Kidney (tissue), 14 donors: Measurements from ENCODE around the gene JMJD1C. TPM values are rescaled to one million over a fixed set of nuclear protein-coding genes. Genes with fewer than 3 reads are reported as not detected.
A peak's percentile ranks its signal among the peaks of the same experiment; 100 is the strongest.

ENCODE experiments used
- DNase-seq, 5 donors: peaks; one replicate each; pipeline ENCODE4 v3.0.0-alpha.2; 2013 to 2020
- FAIRE-seq: peaks from 2 replicates; lab custom pipeline; 2012; peaks lifted over from hg19 to GRCh38; lab: Jason Lieb, UNC
- H3K27ac ChIP-seq, 2 donors: one replicate each; pipeline ENCODE4 v1.7.0; 2013; ENCODE audit warnings: low read depth in 2 of 2, low read length in 2 of 2, inconsistent platforms in 1 of 2
- H3K27me3 ChIP-seq: one replicate; pipeline ENCODE4 v1.7.1; 2013; ENCODE audit warnings: low read length, inconsistent platforms; ENCODE audit not compliant: control insufficient read depth, insufficient read depth
- H3K36me3 ChIP-seq, 3 donors: one replicate each; pipeline versions ENCODE4 v1.7.0 to v1.7.1; 2013; ENCODE audit warnings: low read length in 3 of 3, control low read depth in 1 of 3, inconsistent platforms in 1 of 3; ENCODE audit not compliant: insufficient read depth in 3 of 3, control insufficient read depth in 2 of 3
- H3K4me1 ChIP-seq, 3 donors: one replicate each; pipeline versions ENCODE4 v1.7.0 to v1.7.1; 2013; ENCODE audit warnings: low read length in 3 of 3, inconsistent platforms in 1 of 3, low read depth in 1 of 3; ENCODE audit not compliant: control insufficient read depth in 2 of 3, insufficient read depth in 2 of 3
- H3K4me3 ChIP-seq, 3 donors: one replicate each; pipeline versions ENCODE4 v1.7.0 to v1.8.1; 2013; ENCODE audit warnings: low read length in 3 of 3, control low read depth in 1 of 3, inconsistent platforms in 1 of 3
- H3K9ac ChIP-seq, 3 donors: one replicate each; pipeline versions ENCODE4 v1.7.0 to v1.7.1; 2013; ENCODE audit warnings: low read length in 3 of 3, control low read depth in 1 of 3, inconsistent platforms in 1 of 3
- H3K9me3 ChIP-seq, 3 donors: one replicate each; pipeline versions ENCODE4 v1.7.0 to v1.7.1; 2013; ENCODE audit warnings: low read length in 3 of 3, control low read depth in 1 of 3, inconsistent platforms in 1 of 3; ENCODE audit not compliant: control insufficient read depth in 2 of 3, insufficient read depth in 1 of 3
- intact Hi-C: fragments of 100-400 bp; cut with DNase I; formaldehyde crosslinking; loops from one replicate; pipeline ENCODE4 v1.11.1; 2022
- polyA plus RNA-seq: library from polyadenylated mRNA; stranded (reverse); fragments of 350-450 nt; fragmentation: Illumina TruSeq; extraction: RNeasy Lipid Tissue Mini Kit (QIAGEN cat#74804); gene quantifications from one replicate; pipeline ENCODE4 v1.2.3, GENCODE V29; 2014; ENCODE audit warnings: low read depth, low replicate concordance; ENCODE audit not compliant: insufficient read depth
- total RNA-seq: library from RNA; stranded (reverse); fragmentation: NEBNext Ultra II Directional; extraction: Animal tissue kit (Norgen Biotek cat#: 25700); gene quantifications from one replicate; pipeline ENCODE4 v1.2.1, GENCODE V29; 2021
- TF ChIP-seq, protein P1 (sequence below): IDR thresholded peaks from 3 replicates; pipeline ENCODE4 v1.5.1; 2012; ENCODE audit warnings: mild to moderate bottlenecking, moderate library complexity, borderline replicate concordance; ENCODE audit not compliant: insufficient read depth; ENCODE audit errors: extremely low read depth
- donor health status: control.
- donor health status: control.
- donor health status: control.
- donor health status: control.
- donor health status: control.
- donor health status: DM: yes; HTN: yes; CAD: no.
- donor health status: Normal renal cell carcinoma (clear cell type).

JMJD1C gene
- total and polyA plus RNA-seq, 2 donors from 2014 or later, result 18.9 to 92.9 TPM

DNA sequence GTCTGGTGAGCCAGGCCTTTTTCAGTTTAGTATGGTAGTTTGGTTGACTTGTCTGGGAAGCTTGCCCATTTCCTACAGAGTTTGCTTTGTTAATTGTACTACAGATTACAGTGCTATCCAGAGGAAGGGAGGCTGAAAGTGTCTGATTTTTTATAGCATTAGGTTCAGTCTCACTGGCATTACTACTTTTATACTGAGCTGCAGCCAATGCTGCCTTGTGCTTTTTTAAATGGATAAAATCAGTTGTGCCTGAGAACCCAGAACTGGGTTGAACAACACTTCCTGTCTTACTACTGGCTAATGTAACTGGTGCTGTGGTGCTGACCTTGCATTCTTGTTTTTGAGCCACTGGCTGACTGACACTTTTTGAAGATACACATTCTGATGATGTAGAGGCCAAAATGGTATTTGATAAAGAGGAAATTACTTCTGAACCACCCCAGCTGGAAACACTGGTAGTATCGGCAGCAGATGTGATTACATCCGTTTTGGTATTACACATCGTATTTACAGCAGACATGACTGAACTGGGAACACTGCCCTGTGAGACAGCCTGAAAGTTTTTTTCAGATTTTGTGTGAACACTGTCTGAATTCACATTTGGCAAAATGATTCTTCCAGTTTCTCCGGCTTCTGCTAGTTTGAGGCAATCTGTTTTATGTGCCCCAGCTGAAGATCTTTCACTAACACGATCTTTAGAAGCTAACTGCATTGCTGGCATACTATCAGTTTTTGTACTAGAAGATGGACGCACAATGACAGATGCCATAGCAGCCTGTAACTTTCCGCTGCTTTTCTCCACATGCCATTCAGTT, 258.6 kb downstream of the JMJD1C start:
- Histone ChIP-seq H3K4me3 (no peak overlapping the region), H3K4me1 (peaks cover 0 to 18% (median 6%) of the 10 kb centered on the region in 3 donors), H3K36me3 (peaks cover 6 to 23% (median 9%) of the 10 kb centered on the region in 3 donors), H3K27ac (peak overlapping the region in 1 of 2 donors; percentile 39), H3K27me3 (no peaks in the 10 kb centered on the region), H3K9me3 (no peaks in the 10 kb centered on the region), H3K9ac (no peak overlapping the region)
- FAIRE-seq, result no peak
- TF ChIP-seq, protein P1, sequence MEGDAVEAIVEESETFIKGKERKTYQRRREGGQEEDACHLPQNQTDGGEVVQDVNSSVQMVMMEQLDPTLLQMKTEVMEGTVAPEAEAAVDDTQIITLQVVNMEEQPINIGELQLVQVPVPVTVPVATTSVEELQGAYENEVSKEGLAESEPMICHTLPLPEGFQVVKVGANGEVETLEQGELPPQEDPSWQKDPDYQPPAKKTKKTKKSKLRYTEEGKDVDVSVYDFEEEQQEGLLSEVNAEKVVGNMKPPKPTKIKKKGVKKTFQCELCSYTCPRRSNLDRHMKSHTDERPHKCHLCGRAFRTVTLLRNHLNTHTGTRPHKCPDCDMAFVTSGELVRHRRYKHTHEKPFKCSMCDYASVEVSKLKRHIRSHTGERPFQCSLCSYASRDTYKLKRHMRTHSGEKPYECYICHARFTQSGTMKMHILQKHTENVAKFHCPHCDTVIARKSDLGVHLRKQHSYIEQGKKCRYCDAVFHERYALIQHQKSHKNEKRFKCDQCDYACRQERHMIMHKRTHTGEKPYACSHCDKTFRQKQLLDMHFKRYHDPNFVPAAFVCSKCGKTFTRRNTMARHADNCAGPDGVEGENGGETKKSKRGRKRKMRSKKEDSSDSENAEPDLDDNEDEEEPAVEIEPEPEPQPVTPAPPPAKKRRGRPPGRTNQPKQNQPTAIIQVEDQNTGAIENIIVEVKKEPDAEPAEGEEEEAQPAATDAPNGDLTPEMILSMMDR, result no peak
- DNase-seq, result peak in 1 of 5 donors; percentile 59
- intact Hi-C loops, result no loop called here

DNA sequence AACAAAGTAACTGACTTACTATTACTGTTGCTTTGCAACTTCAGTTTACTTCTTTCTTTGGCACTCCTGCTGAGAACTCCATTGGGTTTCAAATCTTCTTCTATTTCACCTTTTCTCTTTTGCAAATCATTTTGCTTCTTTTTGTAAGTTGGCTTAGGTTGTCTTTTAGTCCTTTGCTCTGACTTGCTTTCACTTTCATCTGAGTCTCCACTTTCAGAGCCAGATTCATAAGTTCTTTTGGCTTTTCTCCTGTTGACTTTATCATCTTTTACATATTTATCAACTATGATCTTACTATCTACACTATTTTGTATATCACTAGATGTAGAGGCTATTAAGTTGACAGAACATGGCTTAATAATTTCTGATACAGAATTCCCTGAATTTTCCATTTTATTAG, 259.2 kb downstream of the JMJD1C start:
- no peak overlapping the region for H3K9ac ChIP-seq
- peaks cover 6 to 24% (median 9%) of the 10 kb centered on the region in 3 donors for H3K36me3 ChIP-seq
- intact Hi-C loops, result no loop called here
- no peaks in the 10 kb centered on the region for H3K9me3 ChIP-seq
- TF ChIP-seq, protein P1, result no peak
- H3K4me1 ChIP-seq, result peaks cover 0 to 18% (median 6%) of the 10 kb centered on the region in 3 donors
- DNase-seq (no peak), FAIRE-seq (no peak)
- H3K4me3 ChIP-seq, result no peak overlapping the region
- peak overlapping the region in 1 of 2 donors; percentile 3 for H3K27ac ChIP-seq
- no peaks in the 10 kb centered on the region for H3K27me3 ChIP-seq

DNA sequence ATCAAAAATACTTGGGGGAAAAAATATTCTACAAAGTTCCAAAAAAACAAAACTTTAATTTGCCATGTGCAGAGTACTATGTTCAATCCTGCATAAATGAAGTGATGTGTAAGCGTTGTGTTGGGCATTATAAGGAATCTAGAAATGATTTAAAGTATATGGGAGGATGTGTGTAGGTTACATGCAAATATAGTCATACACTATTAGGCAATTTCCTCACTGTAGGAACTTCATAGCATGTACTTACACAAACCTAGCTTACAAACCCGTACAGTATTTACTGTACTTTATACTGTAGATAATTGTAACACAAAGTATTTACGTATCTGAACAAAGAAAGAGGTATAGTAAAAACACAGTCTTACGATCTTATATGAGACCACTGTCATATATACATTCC, 260.4 kb downstream of the JMJD1C start:
- peaks cover 0 to 15% (median under 1%) of the 10 kb centered on the region in 3 donors for H3K4me1 ChIP-seq
- intact Hi-C loops, result no loop called here
- H3K36me3 ChIP-seq, result peaks cover 2 to 24% (median 9%) of the 10 kb centered on the region in 3 donors
- TF ChIP-seq, protein P1, result no peak
- H3K27me3 ChIP-seq, result no peaks in the 10 kb centered on the region
- no peak overlapping the region for H3K27ac ChIP-seq
- DNase-seq (no peak), FAIRE-seq (no peak)
- no peak overlapping the region for H3K9ac ChIP-seq
- H3K9me3 ChIP-seq, result no peaks in the 10 kb centered on the region
- no peak overlapping the region for H3K4me3 ChIP-seq
